ENCODE measurements around the gene ZFP36L1. TPM values are rescaled to one million over a fixed set of nuclear protein-coding genes. Genes with fewer than 3 reads are reported as not detected.

The ZFP36L1 gene
- total and polyA plus RNA-seq, 9 of the 15 experiments (the other 6 are each of a cell fraction or from before 2014, with no cell fraction given), result 1.3 to 26.6 (median 3.7) TPM

- TF ChIP-seq ID3 (CRISPR knock-in tag; IDR thresholded peaks at IDR 0.05), result no peak
- TF ChIP-seq ID3 (tag; IDR thresholded peaks at IDR 0.05), result peak; percentile 93
- TF ChIP-seq FOXP1 (CRISPR knock-in tag; IDR thresholded peaks at IDR 0.05), result peak; percentile 95
- TF ChIP-seq POU5F1 (IDR thresholded peaks at IDR 0.05; ENCODE audit: borderline replicate concordance, low read depth, low read length, partially characterized antibody), result no peak
- TF ChIP-seq SIX5 (IDR thresholded peaks at IDR 0.05; ENCODE audit: borderline replicate concordance in 1 of 2, insufficient read depth in 1 of 2, low read depth in 1 of 2, low read length in 2 of 2), result no peak
- TF ChIP-seq PTBP1 (IDR thresholded peaks at IDR 0.05; ENCODE audit: low read depth, low read length), result no peak
- peak; percentile 42 for TF ChIP-seq ZNF175 (CRISPR knock-in tag; IDR thresholded peaks at IDR 0.05; ENCODE audit: low read depth)
- TF ChIP-seq PML (IDR thresholded peaks at IDR 0.05; ENCODE audit: low read length), result no peak
- no peak for TF ChIP-seq ZNF449 (CRISPR knock-in tag; IDR thresholded peaks at IDR 0.05)
- no peak for TF ChIP-seq JUN (IDR thresholded peaks at IDR 0.05; ENCODE audit: borderline replicate concordance, low read depth, low read length)
- TF ChIP-seq JUN (CRISPR knock-in tag; IDR thresholded peaks at IDR 0.05; ENCODE audit: borderline replicate concordance), result peak; percentile 84; the same call in 1 of the 2 replicates
- peak; percentile 95 for TF ChIP-seq NR3C1 (CRISPR knock-in tag; IDR thresholded peaks at IDR 0.05)
- peak; percentile 17; the same call in 1 of the 2 replicates for TF ChIP-seq CEBPG (CRISPR knock-in tag; IDR thresholded peaks at IDR 0.05)
- no peak for TF ChIP-seq CEBPG (tag; conservative IDR thresholded peaks at IDR 0.05 in 1 of 2, IDR thresholded peaks at IDR 0.05 in 1 of 2)
- TF ChIP-seq HLTF (IDR thresholded peaks at IDR 0.05), result no peak
- no peak for TF ChIP-seq TGIF2 (CRISPR knock-in tag; IDR thresholded peaks at IDR 0.05)
- no peak for TF ChIP-seq ZNF239 (CRISPR knock-in tag; IDR thresholded peaks at IDR 0.05)
- TF ChIP-seq ZNF431 (CRISPR knock-in tag; IDR thresholded peaks at IDR 0.05), result peak; percentile 69; the same call in 1 of the 2 replicates
- no peak for TF ChIP-seq HDAC2 (IDR thresholded peaks at IDR 0.05)
- TF ChIP-seq ZMIZ1 (IDR thresholded peaks at IDR 0.05; ENCODE audit: low read depth in 2 of 2, low read length in 2 of 2), result no peak
- TF ChIP-seq XRCC3 (IDR thresholded peaks at IDR 0.05), result no peak
- no peak for TF ChIP-seq ZNF311 (CRISPR knock-in tag; IDR thresholded peaks at IDR 0.05)
- TF ChIP-seq PCBP1 (IDR thresholded peaks at IDR 0.05; ENCODE audit: low read depth, low read length, poor library complexity, severe bottlenecking), result peak; percentile 55
- no peak for TF ChIP-seq FOS (IDR thresholded peaks at IDR 0.05; ENCODE audit: extremely low read depth, insufficient read length)
Observed at GRCh38 chr14:68816183-68816942, 23.5 kb upstream of the ZFP36L1 start (continued).
